A549 (cell line): ENCODE measurements around the gene GLYATL3. TPM values are rescaled to one million over a fixed set of nuclear protein-coding genes. Genes with fewer than 3 reads are reported as not detected.
A peak's percentile ranks its signal among the peaks of the same experiment; 100 is the strongest.

Source experiments
- ATAC-seq, 2 experiments: fragments of 200-7000 bp in 1 of 2; fragments of >200 bp in 1 of 2; cut with Nextera tagmentation in 1 of 2; cut with Tn5 transposase in 1 of 2; 3 replicates each; pipeline versions ENCODE4 v1.8.0 to v1.9.1; 2018 to 2020; ENCODE audit warnings: mild to moderate bottlenecking in 1 of 2, moderate library complexity in 1 of 2
- CTCF ChIA-PET: fragments of 300-600 bp; sonication (Branson Sonifier 250); formaldehyde crosslinking; extraction: SDS; loops from one replicate; lab custom pipeline; 2021; ENCODE audit warnings: antibody characterized with exemption, inconsistent platforms; lab: Yijun Ruan, JAX
- POLR2A ChIA-PET: fragments of 350-600 bp; formaldehyde crosslinking; extraction: SDS; loops from one replicate; lab custom pipeline; 2021; ENCODE audit warnings: antibody characterized with exemption, inconsistent platforms; lab: Yijun Ruan, JAX
- DNase-seq, 2 experiments: peaks; one replicate each; pipeline versions ENCODE4 v3.0.0 to v3.0.0-alpha.2; 2011 to 2016; ENCODE audit warnings: low read depth in 1 of 2, low spot score in 1 of 2
- FAIRE-seq: peaks from 2 replicates; lab custom pipeline; 2011; peaks lifted over from hg19 to GRCh38; lab: Jason Lieb, UNC
- H3K27ac ChIP-seq, 2 experiments: fragments of >200 bp; sonication (Bioruptor Twin); formaldehyde crosslinking; 3 replicates each; pipeline ENCODE4 v1.5.1; 2016 to 2017
- H3K4me1 ChIP-seq: fragments of >200 bp; sonication (Bioruptor Twin); formaldehyde crosslinking; 3 replicates; pipeline ENCODE4 v1.6.1; 2016
- H3K4me2 ChIP-seq: fragments of >200 bp; sonication (Bioruptor Twin); formaldehyde crosslinking; 3 replicates; pipeline ENCODE4 v1.6.1; 2016
- H3K4me3 ChIP-seq: fragments of >200 bp; sonication (Bioruptor Twin); formaldehyde crosslinking; 3 replicates; pipeline ENCODE4 v1.5.1; 2016
- H3K9me3 ChIP-seq: fragments of >200 bp; sonication (Bioruptor Twin); formaldehyde crosslinking; 3 replicates; pipeline ENCODE4 v1.6.1; 2016
- BHLHE40 ChIP-seq: IDR thresholded peaks from 2 replicates; pipeline ENCODE4 v1.6.1; 2012; ENCODE audit warnings: low read depth, low read length, inconsistent platforms
- CBX2 ChIP-seq: fragments of 200-600 bp; sonication (generic); IDR thresholded peaks from 2 replicates; pipeline ENCODE4 v1.6.1; 2016; ENCODE audit warnings: low read depth, mild to moderate bottlenecking, borderline replicate concordance
- CEBPB ChIP-seq, 2 experiments: fragments of >200 bp in 1 of 2; sonication (Bioruptor Twin) in 1 of 2; formaldehyde crosslinking in 1 of 2; IDR thresholded peaks; 2 replicates each; pipeline ENCODE4 v1.6.1; 2012 to 2016
- CTCF ChIP-seq: fragments of >200 bp; sonication (Bioruptor Twin); formaldehyde crosslinking; IDR thresholded peaks from 3 replicates; pipeline ENCODE4 v1.5.1; 2016
- E2F6 ChIP-seq: IDR thresholded peaks from 2 replicates; pipeline ENCODE4 v1.6.1; 2012; ENCODE audit warnings: low read depth, borderline replicate concordance
- EHF ChIP-seq: fragments of 250-450 bp; sonication (Bioruptor Pico); IDR thresholded peaks from 2 replicates; pipeline ENCODE4 v1.5.0; 2020; ENCODE audit warnings: mild to moderate bottlenecking
- EHMT2 ChIP-seq: fragments of 200-600 bp; sonication (generic); IDR thresholded peaks from 2 replicates; pipeline ENCODE4 v1.6.1; 2016; ENCODE audit warnings: antibody characterized with exemption, low read depth, mild to moderate bottlenecking, moderate library complexity
- ELK1 ChIP-seq: fragments of 150-350 bp; IDR thresholded peaks from 2 replicates; pipeline ENCODE4 v1.6.1; 2014; ENCODE audit warnings: low read depth, mild to moderate bottlenecking, low read length
- EP300 ChIP-seq, 2 experiments: fragments of >200 bp; sonication (Bioruptor Twin); formaldehyde crosslinking; IDR thresholded peaks; 2 replicates in 1 of 2; 3 replicates in 1 of 2; pipeline ENCODE4 v1.6.1; 2016 to 2017
- FOSL2 ChIP-seq, 2 experiments: fragments of 450-650 bp in 1 of 2; fragments of >200 bp in 1 of 2; sonication (Bioruptor Twin) in 1 of 2; formaldehyde crosslinking; IDR thresholded peaks; 2 replicates each; pipeline versions ENCODE4 v1.5.0 to v1.6.1; 2016 to 2020; ENCODE audit warnings: mild to moderate bottlenecking in 1 of 2, moderate library complexity in 1 of 2
- FOXS1 ChIP-seq: fragments of 250-450 bp; sonication (Bioruptor Pico); IDR thresholded peaks from 2 replicates; pipeline ENCODE4 v1.5.0; 2020; ENCODE audit warnings: mild to moderate bottlenecking, moderate library complexity
- GATA3 ChIP-seq: IDR thresholded peaks from 2 replicates; pipeline ENCODE4 v1.6.1; 2012; ENCODE audit warnings: borderline replicate concordance
- HDAC2 ChIP-seq: fragments of 200-600 bp; sonication (generic); IDR thresholded peaks from 2 replicates; pipeline ENCODE4 v1.6.1; 2016
- HES2 ChIP-seq: fragments of >200 bp; sonication (Bioruptor Twin); formaldehyde crosslinking; IDR thresholded peaks from 2 replicates; pipeline ENCODE4 v1.6.1; 2016
- HEYL ChIP-seq: fragments of 250-450 bp; sonication (Bioruptor Pico); IDR thresholded peaks from 2 replicates; pipeline ENCODE4 v1.8.0; 2021; ENCODE audit warnings: mild to moderate bottlenecking, moderate library complexity
- HOXB5 ChIP-seq: fragments of 250-450 bp; sonication (Bioruptor Pico); IDR thresholded peaks from 2 replicates; pipeline ENCODE4 v1.5.0; 2020; ENCODE audit warnings: mild to moderate bottlenecking, moderate library complexity
- JUN ChIP-seq, 2 experiments: fragments of >200 bp; sonication (Bioruptor Twin); formaldehyde crosslinking; IDR thresholded peaks; 2 replicates in 1 of 2; 3 replicates in 1 of 2; pipeline ENCODE4 v1.6.1; 2016 to 2017
- JUNB ChIP-seq: fragments of >200 bp; sonication (Bioruptor Twin); formaldehyde crosslinking; IDR thresholded peaks from 2 replicates; pipeline ENCODE4 v1.6.1; 2016
- KDM1A ChIP-seq: fragments of 200-600 bp; sonication (generic); IDR thresholded peaks from 2 replicates; pipeline ENCODE4 v1.6.1; 2016; ENCODE audit warnings: low read depth, mild to moderate bottlenecking
- MAFK ChIP-seq: fragments of 450-650 bp; IDR thresholded peaks from 2 replicates; pipeline ENCODE4 v1.6.1; 2014; ENCODE audit not compliant: partially characterized antibody
- MAX ChIP-seq: IDR thresholded peaks from 2 replicates; pipeline ENCODE4 v1.6.1; 2012
- MAZ ChIP-seq: fragments of 150-350 bp; IDR thresholded peaks from 2 replicates; pipeline ENCODE4 v1.6.1; 2014; ENCODE audit warnings: antibody characterized with exemption, low read depth, low read length, borderline replicate concordance
- NFE2L2 ChIP-seq: fragments of 150-350 bp; conservative IDR thresholded peaks from 2 replicates; pipeline ENCODE4 v1.6.1; 2014; ENCODE audit warnings: low read length
- NPAS2 ChIP-seq: fragments of 250-450 bp; sonication (Bioruptor Pico); IDR thresholded peaks from 2 replicates; pipeline ENCODE4 v1.8.0; 2022; ENCODE audit warnings: mild to moderate bottlenecking, moderate library complexity, borderline replicate concordance
- NR3C1 ChIP-seq: fragments of >200 bp; sonication (Bioruptor Twin); formaldehyde crosslinking; IDR thresholded peaks from 3 replicates; pipeline ENCODE4 v1.6.1; 2017
- PBX3 ChIP-seq: IDR thresholded peaks from 2 replicates; pipeline ENCODE4 v1.6.1; 2012
- POLR2A ChIP-seq: IDR thresholded peaks from 2 replicates; pipeline ENCODE4 v1.6.1; 2012; ENCODE audit warnings: mild to moderate bottlenecking, low read length
- RAD21 ChIP-seq, 2 experiments: fragments of >200 bp in 1 of 2; sonication (Bioruptor Twin) in 1 of 2; formaldehyde crosslinking in 1 of 2; IDR thresholded peaks in 1 of 2; conservative IDR thresholded peaks in 1 of 2; 2 replicates in 1 of 2; 3 replicates in 1 of 2; pipeline ENCODE4 v1.6.1; 2012 to 2018; ENCODE audit warnings: inconsistent platforms in 1 of 2
- ZC3H11A ChIP-seq: fragments of 450-650 bp; IDR thresholded peaks from 2 replicates; pipeline ENCODE4 v1.6.1; 2014; ENCODE audit warnings: antibody characterized with exemption, mild to moderate bottlenecking
- WGBS: methylation state at CpG from one replicate; pipeline ENCODE4 v1.1.6; 2017; ENCODE audit errors: missing lambda C conversion rate; 5-methylcytosine and 5-hydroxymethylcytosine counted together
- polyA plus RNA-seq, 4 experiments: library from polyadenylated mRNA; depleted of rRNA in 3 of 4; stranded (reverse); fragments of >200 nt; fragmentation: RNase III in 1 of 4; extraction: RNeasy Plus Mini Kit Qiagen cat#74134 plus additional on column Dnase treatment in 1 of 4; gene quantifications; 2 replicates in 3 of 4; 3 replicates in 1 of 4; pipeline ENCODE4 v1.2.3, GENCODE V29; 2011 to 2017

The GLYATL3 gene
- polyA plus RNA-seq, 2 of the 4 experiments (the other 2 are of a cell fraction), result not detected

GRCh38 chr6:49553384-49553783 lies 53.7 kb downstream of the GLYATL3 start:
- peak overlapping the region; percentile 85 for H3K4me2 ChIP-seq
- POLR2A ChIA-PET, result interaction anchor here (0.6 to 1.4 kb wide), 4 partner anchors 10 to 20 kb away, joined by 3 to 6 read pairs (median 3); no protein-coding TSS in a partner anchor
- CTCF ChIA-PET, result interaction anchor here (1.1 to 7.9 kb wide), 5 partner anchors 12 to 53 kb away, joined by 3 to 70 read pairs (median 5); no protein-coding TSS in a partner anchor
- H3K4me1 ChIP-seq, result peaks cover 61% of the 10 kb centered on the region
- FAIRE-seq, result no peak
- TF ChIP-seq RAD21 (conservative IDR thresholded peaks at IDR 0.05 in 1 of 2, IDR thresholded peaks at IDR 0.05 in 1 of 2) (no peak), CEBPB (IDR thresholded peaks at IDR 0.05) (peak in 1 of 2 experiments; percentile 21; a peak in 1 of 4 replicates), MAZ (no peak), FOSL2 (IDR thresholded peaks at IDR 0.05) (0 out of 2 replicates have a peak, but pooled peaks have one; percentile 22), FOSL2 (CRISPR knock-in tag; IDR thresholded peaks at IDR 0.05) (peak; percentile 72), JUNB (peak; percentile 52), POLR2A (no peak)
- TF ChIP-seq, all 56 proteins: peak for 3
- Histone ChIP-seq H3K27ac (peak overlapping the region; percentile 81 to 87; a peak in 5 of 6 replicates), H3K9me3 (no peaks in the 10 kb centered on the region), H3K4me3 (peak overlapping the region; percentile 65)
- 0% methylated on average over 1 of the region's 1 CpG for WGBS
- no peak for ATAC-seq
- DNase-seq, result peak in 1 of 2 experiments; percentile 17

- no peak for TF ChIP-seq EHMT2
- TF ChIP-seq JUN (IDR thresholded peaks at IDR 0.05), result no peak
- no peak for TF ChIP-seq MAX
- no peak for TF ChIP-seq NPAS2 (CRISPR knock-in tag)
- no peak for TF ChIP-seq KDM1A
- TF ChIP-seq HEYL (CRISPR knock-in tag), result no peak
- no peak for TF ChIP-seq CBX2
- TF ChIP-seq EHF (CRISPR knock-in tag), result no peak
- no peak for TF ChIP-seq ELK1
- no peak for TF ChIP-seq HDAC2
- TF ChIP-seq BHLHE40, result no peak
- TF ChIP-seq FOXS1, result no peak
- TF ChIP-seq, all 56 proteins: peak for 0
Observed at GRCh38 chr6:49555951-49556350, 56.2 kb downstream of the GLYATL3 start.

GRCh38 chr6:49556429-49556837 lies 56.7 kb downstream of the GLYATL3 start:
- peak; percentile 53 to 87 for DNase-seq
- TF ChIP-seq HES2, result peak; percentile 52; the same call in 1 of the 2 replicates
- TF ChIP-seq NR3C1, result no peak
- no peak for TF ChIP-seq MAX
- peak; percentile 93 to 98 for TF ChIP-seq CEBPB (IDR thresholded peaks at IDR 0.05)
- peak; percentile 15 for TF ChIP-seq MAFK
- TF ChIP-seq CTCF, result no peak
- TF ChIP-seq POLR2A, result no peak
- peak; percentile 29 to 73; a peak in 2 of 5 replicates for TF ChIP-seq JUN (IDR thresholded peaks at IDR 0.05)
- peak; percentile 82 for TF ChIP-seq FOSL2 (IDR thresholded peaks at IDR 0.05)
- TF ChIP-seq FOSL2 (CRISPR knock-in tag; IDR thresholded peaks at IDR 0.05), result peak; percentile 95
- no peak for TF ChIP-seq FOXS1
- TF ChIP-seq HOXB5 (CRISPR knock-in tag), result peak; percentile 100
- no peak for TF ChIP-seq NFE2L2
- TF ChIP-seq JUNB, result peak; percentile 84
- TF ChIP-seq ZC3H11A, result no peak
- no peak for TF ChIP-seq E2F6
- TF ChIP-seq PBX3, result peak; percentile 43; the same call in 1 of the 2 replicates
- TF ChIP-seq EP300 (IDR thresholded peaks at IDR 0.05), result peak; percentile 38 to 44; a peak in 2 of 5 replicates
- TF ChIP-seq GATA3, result peak; percentile 57; the same call in 1 of the 2 replicates
- H3K4me2 ChIP-seq, result peak overlapping the region; percentile 85
- H3K9me3 ChIP-seq, result no peaks in the 10 kb centered on the region
- H3K27ac ChIP-seq, result peak overlapping the region; percentile 80 to 86
- ATAC-seq, result peak; percentile 85 to 97
- H3K4me1 ChIP-seq, result peaks cover 58% of the 10 kb centered on the region
- FAIRE-seq, result no peak
- ChIA-PET POLR2A (no interaction called here), CTCF (interaction anchor here (1.4 kb wide), 1 partner anchor 51 kb away, joined by 4 read pairs; no protein-coding TSS in a partner anchor)
- peak overlapping the region; percentile 19; the same call in 2 of the 3 replicates for H3K4me3 ChIP-seq

More at GRCh38 chr6:49555951-49556350, 56.2 kb downstream of the GLYATL3 start:
- H3K4me2 ChIP-seq, result peak overlapping the region; percentile 85
- 49% methylated on average over 4 of the region's 4 CpGs for WGBS
- H3K27ac ChIP-seq, result peak overlapping the region; percentile 80 to 86
- peak overlapping the region; percentile 12; the same call in 1 of the 3 replicates for H3K4me3 ChIP-seq
- DNase-seq, result no peak
- FAIRE-seq, result no peak
- ChIA-PET CTCF (no interaction called here), POLR2A (no interaction called here)
- H3K4me1 ChIP-seq, result peaks cover 58% of the 10 kb centered on the region
- no peaks in the 10 kb centered on the region for H3K9me3 ChIP-seq
- ATAC-seq, result no peak
